Measurements from ENCODE around the gene SSBP3. TPM values are rescaled to one million over a fixed set of nuclear protein-coding genes. Genes with fewer than 3 reads are reported as not detected.

Gene SSBP3
- total and polyA plus RNA-seq, 2 donors from 2014 or later: 33.3 to 49.6 TPM

GRCh38 chr1:54372978-54373377 lies 33.2 kb downstream of the SSBP3 start:
- Histone ChIP-seq H3K36me3 (ENCODE audit: control insufficient read depth in 2 of 3, insufficient read depth in 3 of 3, low read length in 3 of 3) (no peaks in the 10 kb centered on the region), H3K4me1 (ENCODE audit: control insufficient read depth in 2 of 3, insufficient read depth in 2 of 3, low read depth in 1 of 3, low read length in 3 of 3) (peaks cover 0 to 25% (median 23%) of the 10 kb centered on the region in 3 donors), H3K27me3 (ENCODE audit: control insufficient read depth, insufficient read depth, low read length) (no peaks in the 10 kb centered on the region), H3K4me3 (ENCODE audit: low read length in 3 of 3) (no peak overlapping the region), H3K27ac (ENCODE audit: low read depth in 2 of 2, low read length in 2 of 2) (no peak overlapping the region), H3K9me3 (ENCODE audit: control insufficient read depth in 2 of 3, insufficient read depth in 1 of 3, low read length in 3 of 3) (no peaks in the 10 kb centered on the region), H3K9ac (ENCODE audit: low read length in 3 of 3) (no peak overlapping the region)
- FAIRE-seq: no peak
- intact Hi-C loops (cut with DNase I): no loop called here
- DNase-seq: peak in 2 of 5 donors; percentile 37 to 42
- TF ChIP-seq CTCF (IDR thresholded peaks at IDR 0.05; ENCODE audit: borderline replicate concordance, extremely low read depth, insufficient read depth): no peak

- peaks cover 0 to 18% (median 18%) of the 10 kb centered on the region in 3 donors for H3K4me1 ChIP-seq (ENCODE audit: control insufficient read depth in 2 of 3, insufficient read depth in 2 of 3, low read depth in 1 of 3, low read length in 3 of 3)
- no peak overlapping the region for H3K9ac ChIP-seq (ENCODE audit: low read length in 3 of 3)
- no peak for DNase-seq
- no peak overlapping the region for H3K4me3 ChIP-seq (ENCODE audit: low read length in 3 of 3)
- intact Hi-C loops (cut with DNase I): no loop called here
- no peak overlapping the region for H3K27ac ChIP-seq (ENCODE audit: low read depth in 2 of 2, low read length in 2 of 2)
- no peaks in the 10 kb centered on the region for H3K27me3 ChIP-seq (ENCODE audit: control insufficient read depth, insufficient read depth, low read length)
- TF ChIP-seq CTCF (IDR thresholded peaks at IDR 0.05; ENCODE audit: borderline replicate concordance, extremely low read depth, insufficient read depth): no peak
- H3K36me3 ChIP-seq (ENCODE audit: control insufficient read depth in 2 of 3, insufficient read depth in 3 of 3, low read length in 3 of 3): no peaks in the 10 kb centered on the region
- no peaks in the 10 kb centered on the region for H3K9me3 ChIP-seq (ENCODE audit: control insufficient read depth in 2 of 3, insufficient read depth in 1 of 3, low read length in 3 of 3)
- FAIRE-seq: no peak
Measured at GRCh38 chr1:54371942-54372275, 34.3 kb downstream of the SSBP3 start.

GRCh38 chr1:54371038-54371941 lies 34.9 kb downstream of the SSBP3 start:
- no peak overlapping the region for H3K4me3 ChIP-seq (ENCODE audit: low read length in 3 of 3)
- no peaks in the 10 kb centered on the region for H3K36me3 ChIP-seq (ENCODE audit: control insufficient read depth in 2 of 3, insufficient read depth in 3 of 3, low read length in 3 of 3)
- FAIRE-seq (no peak), DNase-seq (no peak)
- no peak for TF ChIP-seq CTCF (IDR thresholded peaks at IDR 0.05; ENCODE audit: borderline replicate concordance, extremely low read depth, insufficient read depth)
- H3K4me1 ChIP-seq (ENCODE audit: control insufficient read depth in 2 of 3, insufficient read depth in 2 of 3, low read depth in 1 of 3, low read length in 3 of 3): peaks cover 0 to 18% (median 13%) of the 10 kb centered on the region in 3 donors
- no peak overlapping the region for H3K27ac ChIP-seq (ENCODE audit: low read depth in 2 of 2, low read length in 2 of 2)
- no peaks in the 10 kb centered on the region for H3K27me3 ChIP-seq (ENCODE audit: control insufficient read depth, insufficient read depth, low read length)
- no peaks in the 10 kb centered on the region for H3K9me3 ChIP-seq (ENCODE audit: control insufficient read depth in 2 of 3, insufficient read depth in 1 of 3, low read length in 3 of 3)
- intact Hi-C loops (cut with DNase I): no loop called here
- H3K9ac ChIP-seq (ENCODE audit: low read length in 3 of 3): no peak overlapping the region
